Measurements from ENCODE around the gene MIF. TPM values are rescaled to one million over a fixed set of nuclear protein-coding genes. Genes with fewer than 3 reads are reported as not detected.

Gene MIF
- total and polyA plus RNA-seq, 2 of the 4 experiments (the other 2 are of a cell fraction) = 123 to 530 TPM

DNA sequence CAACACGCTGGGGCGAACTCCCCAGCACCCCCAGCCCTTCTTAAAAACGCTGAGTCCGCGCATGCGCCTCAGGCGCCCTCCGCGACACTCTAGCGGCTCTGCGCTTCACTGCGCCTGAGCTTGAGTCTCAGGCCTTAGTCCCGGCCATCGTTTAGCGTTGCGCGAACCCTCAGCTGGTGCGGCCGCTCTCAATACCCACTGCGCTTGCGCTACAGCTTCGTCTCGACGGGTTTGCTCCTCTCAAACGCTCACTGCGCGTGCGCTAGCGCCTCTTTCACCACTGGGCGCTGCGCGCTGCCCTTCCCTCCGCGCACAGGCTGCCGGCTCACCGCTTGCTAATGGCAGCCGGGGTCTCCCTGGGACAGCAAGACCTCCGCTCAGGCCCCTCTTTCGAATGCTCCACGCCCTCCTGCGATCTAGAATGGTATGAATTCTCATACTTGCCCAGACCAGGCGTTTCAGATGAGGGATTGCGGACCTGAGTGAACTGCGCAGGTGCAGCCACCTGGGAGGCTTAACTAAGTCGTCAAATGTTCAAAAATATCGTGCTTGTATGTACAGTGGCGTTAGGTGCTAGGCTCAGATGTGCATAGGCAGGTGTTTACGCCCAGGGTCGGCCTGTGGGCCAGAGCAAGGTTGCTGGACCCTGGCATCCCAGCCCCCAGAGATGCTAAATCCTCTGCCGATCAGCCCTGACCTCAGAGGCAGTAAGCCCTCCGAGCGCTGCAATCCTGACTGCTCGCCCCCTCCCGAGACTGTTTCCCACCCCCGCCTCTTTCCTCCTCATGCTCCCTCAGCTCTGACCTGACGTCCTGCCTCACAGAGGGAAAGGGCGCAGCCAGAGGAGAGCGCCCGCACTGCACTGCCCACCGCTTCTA is 36.3 kb upstream of the MIF start, which contains the start of gene SLC2A11 (continued):
- peak; percentile 20; the same call in 1 of the 2 replicates for TF ChIP-seq RAD21 (IDR thresholded peaks at IDR 0.05; ENCODE audit: low read length)
- no peak; the same call in 1 of the 2 replicates for TF ChIP-seq USF2 (IDR thresholded peaks at IDR 0.05; ENCODE audit: low read depth, low read length)

GRCh38 chr22:23858484-23858815 is 35.7 kb upstream of the MIF start:
- Histone ChIP-seq H3K14ac (replicated peaks; ENCODE audit: low read depth, low read length) (no peak overlapping the region; the same call in 1 of the 2 replicates), H4K91ac (ENCODE audit: insufficient read depth, low read depth, low read length) (no peak overlapping the region; the same call in 1 of the 2 replicates), H4K8ac (ENCODE audit: low read depth in 2 of 2, low read length in 2 of 2) (peak overlapping the region in 1 of 2 experiments; percentile 93; a peak in 3 of 4 replicates), H2BK120ac (ENCODE audit: low read depth, low read length) (no peak overlapping the region), H3K9me3 (ENCODE audit: control insufficient read depth, insufficient read depth, low read length) (no peaks in the 10 kb centered on the region), H2BK5ac (ENCODE audit: low read depth, low read length, poor library complexity, severe bottlenecking) (no peak overlapping the region), H3K4ac (ENCODE audit: low read depth, low read length) (no peak overlapping the region), H3K4me1 (ENCODE audit: control insufficient read depth, insufficient read depth, low read length) (peaks cover 10% of the 10 kb centered on the region), H3K27ac (ENCODE audit: insufficient read depth, low read length) (no peak overlapping the region), H2BK20ac (ENCODE audit: low read depth, low read length) (no peak overlapping the region), H3K36me3 (ENCODE audit: control insufficient read depth, insufficient read depth, low read length) (no peaks in the 10 kb centered on the region), H3K27me3 (ENCODE audit: control insufficient read depth, insufficient read depth, low read length) (no peaks in the 10 kb centered on the region), H3K4me2 (ENCODE audit: low read depth, low read length) (peak overlapping the region; percentile 84), H3K9me1 (ENCODE audit: insufficient read depth, low read length) (no peaks in the 10 kb centered on the region), H3K4me3 (ENCODE audit: insufficient read depth, low read depth, low read length) (peak overlapping the region; percentile 55; the same call in 1 of the 2 replicates), H2AFZ (replicated peaks; ENCODE audit: low read length, poor library complexity) (peak overlapping the region; percentile 99), H3K79me1 (ENCODE audit: low read depth in 1 of 2, low read length in 2 of 2) (peaks cover 0 to 16% of the 10 kb centered on the region in 2 experiments; a peak in 1 of 4 replicates), H2BK15ac (ENCODE audit: low read depth, low read length) (no peak overlapping the region), H4K5ac (ENCODE audit: low read depth, low read length) (no peak overlapping the region), H3K9ac (ENCODE audit: low read depth, low read length) (peak overlapping the region; percentile 59; the same call in 1 of the 2 replicates), H3K23ac (ENCODE audit: low read depth, low read length) (no peak overlapping the region), H4K20me1 (ENCODE audit: insufficient read depth, low read length) (no peaks in the 10 kb centered on the region), H2AK5ac (ENCODE audit: low read depth, low read length) (no peak overlapping the region), H3K56ac (ENCODE audit: extremely low read depth, insufficient read depth, low read length) (no peak overlapping the region), H2AK9ac (replicated peaks; ENCODE audit: low read depth, low read length, poor library complexity) (peak overlapping the region; percentile 90), H3K18ac (ENCODE audit: low read depth, low read length) (no peak overlapping the region)
- in situ Hi-C loops (cut with MboI; ENCODE audit: low sequenced_read_pairs) (loop anchor here (10.0 kb wide), 1 partner anchor 234 kb away; no protein-coding TSS in a partner anchor), intact Hi-C loops (cut with micrococcal nuclease) (no loop called here), dilution Hi-C loops (cut with HindIII; ENCODE audit: low sequenced_read_pairs, unreplicated experiment) (no loop called here)
- DNase-seq = no peak
- no TSS peak for BruUV-seq (replicated peaks)
- ATAC-seq (ENCODE audit: low read depth) = no peak
- no CpG with 5 or more reads among the region's 7 CpGs for WGBS, 2 experiments (ENCODE audit: extremely low coverage in 2 of 2, insufficient read length in 1 of 2)
- ChIA-PET CTCF (interaction anchor here (0.6 to 1.6 kb wide), 4 partner anchors 9 to 36 kb away, joined by 4 to 5 read pairs (median 4); partner anchors contain the start of gene MIF), POLR2A (ENCODE audit: unreplicated experiment) (interaction anchor here (0.5 kb wide), 1 partner anchor 13 kb away, joined by 6 read pairs; no protein-coding TSS in a partner anchor)
- TF ChIP-seq RAD21 (IDR thresholded peaks at IDR 0.05; ENCODE audit: low read length) (no peak), BHLHE40 (IDR thresholded peaks at IDR 0.05; ENCODE audit: low read depth, low read length) (no peak), NFE2L2 (IDR thresholded peaks at IDR 0.05; ENCODE audit: low read depth, low read length) (no peak), MAZ (IDR thresholded peaks at IDR 0.05; ENCODE audit: borderline replicate concordance, low read depth, low read length) (no peak), USF2 (IDR thresholded peaks at IDR 0.05; ENCODE audit: low read depth, low read length) (no peak), RFX5 (IDR thresholded peaks at IDR 0.05; ENCODE audit: low read depth, low read length) (no peak), CEBPB (IDR thresholded peaks at IDR 0.05; ENCODE audit: low read depth, low read length) (no peak)
- TF ChIP-seq, protein P1, sequence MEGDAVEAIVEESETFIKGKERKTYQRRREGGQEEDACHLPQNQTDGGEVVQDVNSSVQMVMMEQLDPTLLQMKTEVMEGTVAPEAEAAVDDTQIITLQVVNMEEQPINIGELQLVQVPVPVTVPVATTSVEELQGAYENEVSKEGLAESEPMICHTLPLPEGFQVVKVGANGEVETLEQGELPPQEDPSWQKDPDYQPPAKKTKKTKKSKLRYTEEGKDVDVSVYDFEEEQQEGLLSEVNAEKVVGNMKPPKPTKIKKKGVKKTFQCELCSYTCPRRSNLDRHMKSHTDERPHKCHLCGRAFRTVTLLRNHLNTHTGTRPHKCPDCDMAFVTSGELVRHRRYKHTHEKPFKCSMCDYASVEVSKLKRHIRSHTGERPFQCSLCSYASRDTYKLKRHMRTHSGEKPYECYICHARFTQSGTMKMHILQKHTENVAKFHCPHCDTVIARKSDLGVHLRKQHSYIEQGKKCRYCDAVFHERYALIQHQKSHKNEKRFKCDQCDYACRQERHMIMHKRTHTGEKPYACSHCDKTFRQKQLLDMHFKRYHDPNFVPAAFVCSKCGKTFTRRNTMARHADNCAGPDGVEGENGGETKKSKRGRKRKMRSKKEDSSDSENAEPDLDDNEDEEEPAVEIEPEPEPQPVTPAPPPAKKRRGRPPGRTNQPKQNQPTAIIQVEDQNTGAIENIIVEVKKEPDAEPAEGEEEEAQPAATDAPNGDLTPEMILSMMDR (conservative IDR thresholded peaks at IDR 0.05; ENCODE audit: low read depth, low read length) = no peak
- TF ChIP-seq, protein P2, sequence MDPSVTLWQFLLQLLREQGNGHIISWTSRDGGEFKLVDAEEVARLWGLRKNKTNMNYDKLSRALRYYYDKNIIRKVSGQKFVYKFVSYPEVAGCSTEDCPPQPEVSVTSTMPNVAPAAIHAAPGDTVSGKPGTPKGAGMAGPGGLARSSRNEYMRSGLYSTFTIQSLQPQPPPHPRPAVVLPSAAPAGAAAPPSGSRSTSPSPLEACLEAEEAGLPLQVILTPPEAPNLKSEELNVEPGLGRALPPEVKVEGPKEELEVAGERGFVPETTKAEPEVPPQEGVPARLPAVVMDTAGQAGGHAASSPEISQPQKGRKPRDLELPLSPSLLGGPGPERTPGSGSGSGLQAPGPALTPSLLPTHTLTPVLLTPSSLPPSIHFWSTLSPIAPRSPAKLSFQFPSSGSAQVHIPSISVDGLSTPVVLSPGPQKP (IDR thresholded peaks at IDR 0.05; ENCODE audit: borderline replicate concordance, low read depth, low read length) = no peak
